HG03280 (cell line): ENCODE measurements around the gene NMRK1.

Experiments
- ATAC-seq: cut with Tn5 transposase; IDR thresholded peaks from one replicate; pipeline ENCODE4 v1.9.1; 2021; ENCODE audit warnings: mild to moderate bottlenecking, moderate library complexity; ENCODE audit not compliant: unreplicated experiment

NMRK1 gene

GRCh38 chr9:75102177-75102790 lies 14.3 kb upstream of the NMRK1 start:
- no peak for ATAC-seq

GRCh38 chr9:75101004-75101588 lies 13.1 kb upstream of the NMRK1 start:
- no peak for ATAC-seq

GRCh38 chr9:75096796-75097195 lies 8.8 kb upstream of the NMRK1 start:
- no peak for ATAC-seq

- ATAC-seq: no peak
Measured at GRCh38 chr9:75092766-75093165, 4.8 kb upstream of the NMRK1 start.

- no peak for ATAC-seq
Measured at GRCh38 chr9:75090579-75090978, 2.6 kb upstream of the NMRK1 start.

- no peak for ATAC-seq
Measured at GRCh38 chr9:75089373-75089766, 1.4 kb upstream of the NMRK1 start.

- ATAC-seq: peak; percentile 22
Measured at GRCh38 chr9:75088646-75089372, 854 bp upstream of the NMRK1 start.

- ATAC-seq: peak; percentile 31
Measured at GRCh38 chr9:75087289-75087823, 599 bp downstream of the NMRK1 start.

- no peak for ATAC-seq
Measured at GRCh38 chr9:75086541-75087288, 1.2 kb downstream of the NMRK1 start.

- no peak for ATAC-seq
Measured at GRCh38 chr9:75085640-75086039, 2.3 kb downstream of the NMRK1 start.

- ATAC-seq: no peak
Measured at GRCh38 chr9:75084081-75084672, 3.8 kb downstream of the NMRK1 start.

GRCh38 chr9:75083188-75083970 lies 4.6 kb downstream of the NMRK1 start:
- no peak for ATAC-seq

GRCh38 chr9:75081632-75082031 lies 6.3 kb downstream of the NMRK1 start:
- no peak for ATAC-seq

- ATAC-seq: no peak
Measured at GRCh38 chr9:75072895-75073294, 15.1 kb downstream of the NMRK1 start.

- ATAC-seq: peak; percentile 78
Measured at GRCh38 chr9:75071530-75072122, 16.3 kb downstream of the NMRK1 start.

- ATAC-seq: no peak
Measured at GRCh38 chr9:75069171-75069570, 18.8 kb downstream of the NMRK1 start.

GRCh38 chr9:75067894-75068293 lies 20.1 kb downstream of the NMRK1 start:
- no peak for ATAC-seq

GRCh38 chr9:75065510-75065909 lies 22.4 kb downstream of the NMRK1 start:
- no peak for ATAC-seq

- no peak for ATAC-seq
Measured at GRCh38 chr9:75064307-75065025, 23.5 kb downstream of the NMRK1 start.
